OCI-LY7 (cell line): ENCODE measurements around the gene HTT. TPM values are rescaled to one million over a fixed set of nuclear protein-coding genes. Genes with fewer than 3 reads are reported as not detected.

Experiments
- BruUV-seq: library from RNA; stranded (reverse); fragments of 400-500 nt; replicated peaks from 2 replicates; lab custom pipeline; 2021; lab: Mats Ljungman, UMichigan
- CTCF ChIA-PET: fragments of 300-600 bp; sonication (Branson Sonifier 250); formaldehyde crosslinking; loops from one replicate; lab custom pipeline; 2022; ENCODE audit warnings: antibody characterized with exemption; ENCODE audit not compliant: unreplicated experiment; lab: Charles Lee
- POLR2A ChIA-PET: fragments of 300-600 bp; sonication (Branson Sonifier 250); formaldehyde crosslinking; loops from one replicate; lab custom pipeline; 2022; ENCODE audit warnings: antibody characterized with exemption; lab: Charles Lee
- DNase-seq: peaks from one replicate; pipeline ENCODE4 v3.0.0-alpha.2; 2015; ENCODE audit warnings: low spot score
- H2AFZ ChIP-seq: fragments of 200-600 bp; sonication (generic), shearing (Covaris generic); 2 replicates; pipeline ENCODE4 v1.6.1; 2014; ENCODE audit warnings: mild to moderate bottlenecking, antibody characterized with exemption, low read length, moderate library complexity
- H3K27ac ChIP-seq: fragments of 200-600 bp; sonication (generic); 2 replicates; pipeline ENCODE4 v1.5.1; 2014; ENCODE audit warnings: mixed run types, low read depth, mild to moderate bottlenecking, moderate library complexity, low read length, inconsistent platforms; ENCODE audit not compliant: poor library complexity, severe bottlenecking
- H3K36me3 ChIP-seq: fragments of 200-600 bp; sonication (generic); 2 replicates; pipeline ENCODE4 v1.6.1; 2014; ENCODE audit warnings: mild to moderate bottlenecking, antibody characterized with exemption, low read length, moderate library complexity, mixed read lengths; ENCODE audit not compliant: insufficient read depth
- H3K4me1 ChIP-seq: fragments of 200-600 bp; sonication (generic); 2 replicates; pipeline ENCODE4 v1.5.1; 2014; ENCODE audit warnings: mild to moderate bottlenecking, low read length; ENCODE audit not compliant: insufficient read depth, poor library complexity, severe bottlenecking
- H3K4me2 ChIP-seq: fragments of 200-600 bp; sonication (generic); 2 replicates; pipeline ENCODE4 v1.6.1; 2014; ENCODE audit warnings: mild to moderate bottlenecking, low read length
- H3K4me3 ChIP-seq: fragments of 200-600 bp; sonication (generic); 2 replicates; pipeline ENCODE4 v1.5.1; 2014; ENCODE audit warnings: mild to moderate bottlenecking, low read depth, low read length; ENCODE audit not compliant: poor library complexity, severe bottlenecking
- H3K79me2 ChIP-seq: fragments of 200-600 bp; sonication (generic); 2 replicates; pipeline ENCODE4 v1.6.1; 2016; ENCODE audit warnings: low read depth, mild to moderate bottlenecking, low read length, moderate library complexity, mixed read lengths; ENCODE audit not compliant: insufficient read depth
- H3K9me2 ChIP-seq: fragments of 200-600 bp; sonication (generic); 2 replicates; pipeline ENCODE4 v1.6.1; 2016; ENCODE audit warnings: mild to moderate bottlenecking, low read length, mixed read lengths; ENCODE audit not compliant: insufficient read depth
- H3K9me3 ChIP-seq: fragments of 200-600 bp; sonication (generic); 2 replicates; pipeline ENCODE4 v1.6.1; 2014; ENCODE audit warnings: mild to moderate bottlenecking, mixed run types, low read length, mixed read lengths
- H4K20me1 ChIP-seq: fragments of 200-600 bp; sonication (generic); 2 replicates; pipeline ENCODE4 v1.6.1; 2014; ENCODE audit warnings: mild to moderate bottlenecking, antibody characterized with exemption, low read length, moderate library complexity, mixed read lengths; ENCODE audit not compliant: insufficient read depth
- EZH2phosphoT487 ChIP-seq: fragments of 200-600 bp; sonication (generic); IDR thresholded peaks from 2 replicates; pipeline ENCODE4 v1.6.1; 2018; ENCODE audit warnings: low read depth, borderline replicate concordance, mild to moderate bottlenecking, mixed run types, antibody characterized with exemption, low read length, moderate library complexity, mixed read lengths
- intact Hi-C: fragments of 100-400 bp; cut with micrococcal nuclease; formaldehyde crosslinking; loops from one replicate; pipeline ENCODE4 v1.10.0; 2022; ENCODE audit not compliant: unreplicated experiment
- total RNA-seq, 2 experiments: library from RNA; depleted of rRNA in 1 of 2; stranded (reverse); fragments of >200 nt in 1 of 2; shearing (Covaris generic) in 1 of 2; gene quantifications; 2 replicates each; pipeline ENCODE4 v1.2.3, GENCODE V29; 2014 to 2022
- TF ChIP-seq, protein P1 (sequence below): fragments of 200-600 bp; sonication (generic); conservative IDR thresholded peaks from 2 replicates; pipeline ENCODE4 v1.5.1; 2014; ENCODE audit warnings: mild to moderate bottlenecking, antibody characterized with exemption, low read length, moderate library complexity, mixed read lengths

The HTT gene
- total RNA-seq, 2 experiments from 2014 or later = 36.4 to 91.3 TPM

GRCh38 chr4:3178351-3178750, 103.9 kb downstream of the HTT start:
- H3K79me2 ChIP-seq = no peaks in the 10 kb centered on the region
- POLR2A ChIA-PET = no interaction called here
- no peak overlapping the region for H3K27ac ChIP-seq
- TF ChIP-seq, protein P1, sequence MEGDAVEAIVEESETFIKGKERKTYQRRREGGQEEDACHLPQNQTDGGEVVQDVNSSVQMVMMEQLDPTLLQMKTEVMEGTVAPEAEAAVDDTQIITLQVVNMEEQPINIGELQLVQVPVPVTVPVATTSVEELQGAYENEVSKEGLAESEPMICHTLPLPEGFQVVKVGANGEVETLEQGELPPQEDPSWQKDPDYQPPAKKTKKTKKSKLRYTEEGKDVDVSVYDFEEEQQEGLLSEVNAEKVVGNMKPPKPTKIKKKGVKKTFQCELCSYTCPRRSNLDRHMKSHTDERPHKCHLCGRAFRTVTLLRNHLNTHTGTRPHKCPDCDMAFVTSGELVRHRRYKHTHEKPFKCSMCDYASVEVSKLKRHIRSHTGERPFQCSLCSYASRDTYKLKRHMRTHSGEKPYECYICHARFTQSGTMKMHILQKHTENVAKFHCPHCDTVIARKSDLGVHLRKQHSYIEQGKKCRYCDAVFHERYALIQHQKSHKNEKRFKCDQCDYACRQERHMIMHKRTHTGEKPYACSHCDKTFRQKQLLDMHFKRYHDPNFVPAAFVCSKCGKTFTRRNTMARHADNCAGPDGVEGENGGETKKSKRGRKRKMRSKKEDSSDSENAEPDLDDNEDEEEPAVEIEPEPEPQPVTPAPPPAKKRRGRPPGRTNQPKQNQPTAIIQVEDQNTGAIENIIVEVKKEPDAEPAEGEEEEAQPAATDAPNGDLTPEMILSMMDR = no peak
- TF ChIP-seq EZH2phosphoT487 = no peak
- CTCF ChIA-PET = no interaction called here
- H3K9me2 ChIP-seq = no peaks in the 10 kb centered on the region
- no peaks in the 10 kb centered on the region for H4K20me1 ChIP-seq
- peaks cover 87% of the 10 kb centered on the region for H3K36me3 ChIP-seq
- DNase-seq = no peak
- H3K4me2 ChIP-seq = no peak overlapping the region
- intact Hi-C loops = no loop called here
- H2AFZ ChIP-seq = no peak overlapping the region
- H3K9me3 ChIP-seq = no peaks in the 10 kb centered on the region
- no TSS peak for BruUV-seq
- no peaks in the 10 kb centered on the region for H3K4me1 ChIP-seq
- no peak overlapping the region for H3K4me3 ChIP-seq

GRCh38 chr4:3179126-3179706, 104.7 kb downstream of the HTT start:
- no peak overlapping the region for H3K4me3 ChIP-seq
- H3K36me3 ChIP-seq = peaks cover 90% of the 10 kb centered on the region
- H4K20me1 ChIP-seq = no peaks in the 10 kb centered on the region
- H3K9me3 ChIP-seq = no peaks in the 10 kb centered on the region
- no peaks in the 10 kb centered on the region for H3K9me2 ChIP-seq
- no peak overlapping the region for H3K4me2 ChIP-seq
- intact Hi-C loops = no loop called here
- H3K79me2 ChIP-seq = no peaks in the 10 kb centered on the region
- TF ChIP-seq, protein P1 = no peak
- no peak for TF ChIP-seq EZH2phosphoT487
- ChIA-PET POLR2A (no interaction called here), CTCF (no interaction called here)
- H3K4me1 ChIP-seq = no peaks in the 10 kb centered on the region
- H3K27ac ChIP-seq = no peak overlapping the region
- BruUV-seq = no TSS peak
- no peak overlapping the region for H2AFZ ChIP-seq
- no peak for DNase-seq

- H3K4me3 ChIP-seq = no peak overlapping the region
- DNase-seq = no peak
- H3K4me1 ChIP-seq = peaks cover 10% of the 10 kb centered on the region
- BruUV-seq = no TSS peak
- H3K9me2 ChIP-seq = no peaks in the 10 kb centered on the region
- no peaks in the 10 kb centered on the region for H4K20me1 ChIP-seq
- intact Hi-C loops = no loop called here
- no peaks in the 10 kb centered on the region for H3K9me3 ChIP-seq
- H3K79me2 ChIP-seq = no peaks in the 10 kb centered on the region
- peaks cover 85% of the 10 kb centered on the region for H3K36me3 ChIP-seq
- CTCF ChIA-PET = no interaction called here
- H3K4me2 ChIP-seq = no peak overlapping the region
- POLR2A ChIA-PET = no interaction called here
- H3K27ac ChIP-seq = no peak overlapping the region
- no peak overlapping the region for H2AFZ ChIP-seq
- TF ChIP-seq EZH2phosphoT487 = no peak
- TF ChIP-seq, protein P1 = no peak
These were observed 108.5 kb downstream of the HTT start for GRCh38 chr4:3183008-3183407.
